ENCODE measurements around the gene LGALS3BP.
A peak's percentile ranks its signal among the peaks of the same experiment; 100 is the strongest.

LGALS3BP gene

DNA sequence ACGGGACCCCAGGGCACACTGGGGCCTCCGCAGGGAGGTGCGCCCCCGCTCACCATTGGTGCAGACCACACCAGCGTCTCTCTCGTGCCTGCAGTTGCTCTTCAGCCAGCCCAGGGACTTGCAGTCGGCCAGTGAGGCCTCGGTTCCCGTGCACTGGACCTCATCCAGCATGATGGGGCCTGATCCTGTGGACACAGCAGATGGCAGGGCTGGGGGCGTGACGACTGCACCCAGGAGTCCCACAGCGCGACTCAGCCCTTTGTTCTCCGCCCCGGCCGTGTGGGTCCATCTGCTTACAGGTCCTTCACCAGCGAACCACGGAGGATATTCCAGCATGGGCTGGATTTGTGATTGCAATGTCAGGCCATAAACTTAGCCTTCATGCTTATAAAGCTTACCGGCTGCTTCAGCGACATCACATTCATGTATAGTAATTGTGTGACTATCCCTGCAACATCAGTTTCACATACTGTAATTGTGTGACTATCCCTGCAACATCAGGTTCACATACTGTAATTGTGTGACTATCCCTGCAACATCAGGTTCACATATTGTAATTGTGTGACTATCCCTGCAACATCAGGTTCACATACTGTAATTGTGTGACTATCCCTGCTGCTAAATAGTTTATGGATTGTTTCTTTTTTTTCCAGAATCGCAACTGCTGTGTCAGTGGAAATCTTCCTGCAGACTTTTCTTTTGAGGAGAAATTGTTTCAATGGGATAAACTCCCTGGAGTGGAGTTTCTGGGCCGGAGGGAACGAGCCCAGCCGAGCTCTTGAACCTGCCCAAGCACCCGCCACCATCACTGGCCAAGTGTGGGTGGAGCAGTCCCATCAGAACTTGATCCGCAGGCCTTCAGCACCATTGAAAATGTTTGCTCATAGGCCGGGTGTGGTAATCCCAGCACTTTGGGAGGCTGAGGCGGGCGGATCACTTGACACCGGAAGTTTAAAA, 4.8 kb downstream of the LGALS3BP start:
- H3K9me3 ChIP-seq (ENCODE audit: insufficient read depth, low read length), result no peaks in the 10 kb centered on the region
- H3K9ac ChIP-seq (ENCODE audit: insufficient read length, low read depth), result no peak overlapping the region
- peak; percentile 70 for TF ChIP-seq SUZ12 (IDR thresholded peaks at IDR 0.05; ENCODE audit: extremely low read depth, insufficient read depth, insufficient read length)
- no peak for TF ChIP-seq ZNF274 (IDR thresholded peaks at IDR 0.05; ENCODE audit: low read depth, low read length)
- H3K36me3 ChIP-seq (ENCODE audit: insufficient read depth, insufficient read length, low read length), result peaks cover 17% of the 10 kb centered on the region
- H3K4me3 ChIP-seq (ENCODE audit: insufficient read length, low read depth), result no peak overlapping the region
- no peaks in the 10 kb centered on the region for H3K27me3 ChIP-seq (ENCODE audit: insufficient read depth, insufficient read length)
- DNase-seq (ENCODE audit: low read depth, low spot score), result no peak
- H3K4me1 ChIP-seq (ENCODE audit: insufficient read depth, insufficient read length), result peaks cover 51% of the 10 kb centered on the region

DNA sequence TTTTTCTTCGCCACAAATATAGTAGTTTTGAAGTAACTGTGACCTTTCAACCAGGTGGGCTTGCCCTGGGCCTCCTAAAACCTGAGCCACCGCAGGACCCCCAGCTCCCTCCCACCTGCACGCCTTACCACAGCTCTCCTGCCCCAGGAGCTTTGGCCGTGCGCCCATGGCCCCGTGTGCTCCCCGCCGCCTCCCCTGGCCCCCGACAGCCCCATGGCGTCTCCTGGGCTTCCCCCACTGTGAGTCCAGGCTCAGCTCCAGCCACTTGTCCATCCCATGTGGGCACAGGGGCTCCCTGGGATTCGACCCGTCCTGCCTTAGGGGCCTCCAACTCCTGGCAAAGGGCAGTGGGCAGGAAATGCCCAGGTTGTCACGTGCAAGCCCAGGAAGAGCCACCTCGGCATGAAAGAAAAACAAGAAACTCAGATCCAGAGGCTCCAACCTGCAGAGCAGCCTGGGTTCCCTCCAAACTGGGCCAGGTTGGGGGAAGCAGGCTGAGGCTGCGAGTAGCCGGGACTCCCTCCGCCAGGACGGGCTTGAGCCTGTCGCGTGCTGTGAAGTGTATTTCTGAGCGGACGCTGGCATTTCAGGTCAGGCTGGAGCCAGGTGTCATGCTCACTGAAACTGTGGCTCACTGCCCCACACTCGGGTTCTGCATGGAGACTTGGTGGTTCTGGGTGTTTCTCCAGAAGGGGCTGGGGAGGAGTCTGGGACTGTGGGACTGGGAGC, 5.8 kb downstream of the LGALS3BP start:
- Histone ChIP-seq H3K27me3 (ENCODE audit: insufficient read depth, insufficient read length) (no peaks in the 10 kb centered on the region), H3K4me1 (ENCODE audit: insufficient read depth, insufficient read length) (peaks cover 49% of the 10 kb centered on the region), H3K36me3 (ENCODE audit: insufficient read depth, insufficient read length, low read length) (peaks cover 21% of the 10 kb centered on the region), H3K9ac (ENCODE audit: insufficient read length, low read depth) (no peak overlapping the region), H3K4me3 (ENCODE audit: insufficient read length, low read depth) (no peak overlapping the region), H3K9me3 (ENCODE audit: insufficient read depth, low read length) (no peaks in the 10 kb centered on the region)
- no peak for DNase-seq (ENCODE audit: low read depth, low spot score)
- TF ChIP-seq SUZ12 (IDR thresholded peaks at IDR 0.05; ENCODE audit: extremely low read depth, insufficient read depth, insufficient read length) (no peak), YY1 (IDR thresholded peaks at IDR 0.05; ENCODE audit: insufficient read depth, insufficient read length) (no peak), ZNF274 (IDR thresholded peaks at IDR 0.05; ENCODE audit: low read depth, low read length) (no peak)

DNA sequence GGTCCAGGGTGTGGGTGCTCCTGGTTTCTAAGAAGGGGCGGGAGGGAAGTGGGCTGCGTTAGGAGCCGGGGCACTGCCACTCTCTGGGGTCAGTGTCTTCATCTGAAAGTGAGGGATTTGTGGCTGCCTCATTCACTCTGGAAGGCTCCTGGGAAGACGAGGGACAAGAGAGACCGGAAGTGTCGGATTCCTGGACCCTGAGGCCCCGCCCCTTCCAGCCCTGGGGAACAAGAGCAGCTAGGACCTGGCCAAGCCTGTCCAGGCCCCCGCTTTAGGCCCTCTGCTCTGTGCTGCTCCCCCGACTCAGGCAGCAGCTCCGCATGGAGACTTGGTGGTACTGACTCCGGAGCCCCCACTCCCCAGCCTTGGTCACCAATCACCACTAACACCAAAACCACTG, 6.5 kb downstream of the LGALS3BP start:
- TF ChIP-seq YY1 (IDR thresholded peaks at IDR 0.05; ENCODE audit: insufficient read depth, insufficient read length) (no peak), SUZ12 (IDR thresholded peaks at IDR 0.05; ENCODE audit: extremely low read depth, insufficient read depth, insufficient read length) (no peak), ZNF274 (IDR thresholded peaks at IDR 0.05; ENCODE audit: low read depth, low read length) (no peak)
- no peak overlapping the region for H3K4me3 ChIP-seq (ENCODE audit: insufficient read length, low read depth)
- no peak for DNase-seq (ENCODE audit: low read depth, low spot score)
- H3K27me3 ChIP-seq (ENCODE audit: insufficient read depth, insufficient read length), result no peaks in the 10 kb centered on the region
- H3K9ac ChIP-seq (ENCODE audit: insufficient read length, low read depth), result peak overlapping the region; percentile 53
- no peaks in the 10 kb centered on the region for H3K9me3 ChIP-seq (ENCODE audit: insufficient read depth, low read length)
- peaks cover 22% of the 10 kb centered on the region for H3K36me3 ChIP-seq (ENCODE audit: insufficient read depth, insufficient read length, low read length)
- H3K4me1 ChIP-seq (ENCODE audit: insufficient read depth, insufficient read length), result peaks cover 46% of the 10 kb centered on the region

DNA sequence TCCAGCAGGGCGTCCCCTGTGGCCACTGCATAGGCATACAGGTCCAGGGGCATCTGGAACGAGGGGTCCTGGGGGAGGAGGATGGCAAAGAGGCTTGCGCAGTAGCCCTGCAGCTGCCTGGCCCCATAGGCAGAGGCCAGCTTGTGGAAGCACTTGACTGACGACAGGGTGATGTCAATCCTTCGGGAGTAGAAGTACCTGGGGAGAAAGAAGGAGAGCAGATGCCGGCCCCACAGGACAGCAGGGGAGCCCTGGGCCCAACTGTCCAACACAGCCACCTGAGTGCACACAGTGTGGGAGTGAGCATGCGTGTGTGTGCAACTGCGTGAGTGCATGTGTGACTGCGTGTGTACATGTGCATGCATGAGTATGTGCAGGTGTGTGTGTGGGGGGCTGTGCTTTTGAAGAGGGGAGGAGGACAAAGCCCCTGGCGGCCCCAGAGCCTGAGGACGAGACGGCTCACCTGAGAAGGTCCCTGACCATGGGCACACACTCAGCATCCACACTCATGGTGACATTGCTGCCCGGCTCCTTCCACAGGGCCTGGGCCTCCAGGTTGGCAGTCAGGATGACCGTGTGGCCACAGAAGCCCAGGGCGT, 7.1 kb downstream of the LGALS3BP start:
- Histone ChIP-seq H3K4me3 (ENCODE audit: insufficient read length, low read depth) (no peak overlapping the region), H3K9me3 (ENCODE audit: insufficient read depth, low read length) (no peaks in the 10 kb centered on the region), H3K36me3 (ENCODE audit: insufficient read depth, insufficient read length, low read length) (peaks cover 22% of the 10 kb centered on the region), H3K9ac (ENCODE audit: insufficient read length, low read depth) (peak overlapping the region; percentile 12), H3K4me1 (ENCODE audit: insufficient read depth, insufficient read length) (peaks cover 40% of the 10 kb centered on the region), H3K27me3 (ENCODE audit: insufficient read depth, insufficient read length) (no peaks in the 10 kb centered on the region)
- no peak for DNase-seq (ENCODE audit: low read depth, low spot score)
- TF ChIP-seq ZNF274 (IDR thresholded peaks at IDR 0.05; ENCODE audit: low read depth, low read length) (no peak), SUZ12 (IDR thresholded peaks at IDR 0.05; ENCODE audit: extremely low read depth, insufficient read depth, insufficient read length) (no peak), YY1 (IDR thresholded peaks at IDR 0.05; ENCODE audit: insufficient read depth, insufficient read length) (no peak)

DNA sequence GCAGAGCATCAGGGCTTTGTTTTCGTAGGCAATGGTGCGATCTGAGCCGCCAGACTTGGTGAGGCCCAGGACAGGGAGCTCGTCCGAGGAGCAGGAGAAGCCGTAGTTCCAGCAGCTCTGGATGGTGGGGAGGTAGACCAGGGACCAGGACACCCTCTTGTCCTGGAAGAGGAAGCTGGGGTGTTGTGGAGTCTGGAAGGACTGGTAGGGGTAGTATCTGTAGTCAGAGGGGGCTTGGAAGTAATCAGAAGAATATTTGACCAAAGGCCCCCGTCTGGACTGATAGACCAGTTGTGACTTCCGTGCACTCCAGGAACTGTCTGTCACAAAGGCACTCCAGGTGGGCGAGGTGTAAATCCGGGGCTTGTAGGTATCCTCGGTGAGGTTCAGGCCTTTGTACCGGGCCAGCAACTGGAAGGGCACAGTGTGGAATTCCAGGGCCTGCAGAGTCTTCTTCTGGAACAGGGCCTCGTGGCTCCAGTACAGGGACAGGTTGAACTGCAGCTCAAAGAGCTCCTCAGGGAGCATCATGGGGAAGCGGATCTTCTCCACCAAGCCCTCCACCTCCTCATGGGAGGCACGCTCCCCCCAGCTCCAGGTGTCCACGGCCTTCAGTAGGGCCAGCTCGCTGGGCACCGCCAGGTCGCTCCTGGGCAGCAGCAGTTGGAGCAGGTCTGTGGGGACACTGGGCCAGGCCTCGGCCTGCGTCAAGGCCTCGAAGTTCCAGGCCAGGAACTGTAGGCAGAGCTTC, 7.8 kb downstream of the LGALS3BP start:
- Histone ChIP-seq H3K9ac (ENCODE audit: insufficient read length, low read depth) (no peak overlapping the region), H3K36me3 (ENCODE audit: insufficient read depth, insufficient read length, low read length) (peaks cover 17% of the 10 kb centered on the region), H3K4me1 (ENCODE audit: insufficient read depth, insufficient read length) (peaks cover 34% of the 10 kb centered on the region), H3K4me3 (ENCODE audit: insufficient read length, low read depth) (no peak overlapping the region), H3K9me3 (ENCODE audit: insufficient read depth, low read length) (no peaks in the 10 kb centered on the region), H3K27me3 (ENCODE audit: insufficient read depth, insufficient read length) (no peaks in the 10 kb centered on the region)
- no peak for DNase-seq (ENCODE audit: low read depth, low spot score)
- no peak for TF ChIP-seq ZNF274 (IDR thresholded peaks at IDR 0.05; ENCODE audit: low read depth, low read length)
- TF ChIP-seq YY1 (IDR thresholded peaks at IDR 0.05; ENCODE audit: insufficient read depth, insufficient read length), result no peak
- no peak for TF ChIP-seq SUZ12 (IDR thresholded peaks at IDR 0.05; ENCODE audit: extremely low read depth, insufficient read depth, insufficient read length)

DNA sequence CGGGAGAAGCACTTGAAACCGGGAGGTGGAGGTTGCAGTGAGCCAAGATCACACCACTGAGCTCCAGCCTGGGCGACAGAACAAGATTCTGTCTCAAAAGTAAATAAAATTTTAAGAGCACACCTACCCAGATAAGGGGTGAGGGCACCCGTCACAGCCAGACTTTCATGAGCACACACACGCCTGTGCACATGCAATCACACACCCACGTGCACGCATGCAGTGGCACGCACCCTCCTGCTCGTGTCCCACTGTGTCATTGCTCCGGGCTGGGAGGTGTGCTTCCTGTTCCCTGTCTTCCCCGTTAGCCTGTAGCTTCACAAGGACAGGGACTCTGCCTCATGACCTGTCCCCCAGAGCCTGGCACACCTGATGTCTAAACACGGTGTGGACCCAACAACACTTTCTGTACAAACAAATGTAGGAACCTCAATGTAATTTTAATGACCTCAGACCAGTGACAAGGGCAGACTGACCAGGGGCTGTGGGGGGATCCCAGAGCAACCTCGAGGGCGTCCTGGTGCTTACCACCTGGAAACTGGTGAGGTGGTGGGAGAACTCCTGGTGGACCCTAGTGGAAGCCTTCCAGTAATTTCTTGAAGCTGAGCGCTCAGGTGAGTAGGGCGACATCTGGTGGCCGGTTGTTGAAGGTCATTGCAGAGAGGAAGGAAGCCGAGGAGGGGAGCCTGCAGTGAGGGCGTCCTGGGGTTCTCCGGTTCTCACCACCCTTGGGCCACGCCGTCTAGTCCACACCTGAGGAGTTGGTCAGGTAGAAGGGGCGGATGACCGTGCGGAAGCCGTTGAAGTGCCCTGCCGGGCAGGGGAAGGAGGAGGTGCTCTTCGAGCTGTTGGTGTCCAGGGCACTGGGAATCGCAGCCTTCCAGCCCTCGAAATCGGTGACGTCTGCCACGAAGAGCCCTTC, 8.6 kb downstream of the LGALS3BP start:
- no peaks in the 10 kb centered on the region for H3K27me3 ChIP-seq (ENCODE audit: insufficient read depth, insufficient read length)
- peak; percentile 50 for DNase-seq (ENCODE audit: low read depth, low spot score)
- no peak for TF ChIP-seq YY1 (IDR thresholded peaks at IDR 0.05; ENCODE audit: insufficient read depth, insufficient read length)
- TF ChIP-seq ZNF274 (IDR thresholded peaks at IDR 0.05; ENCODE audit: low read depth, low read length), result no peak
- no peak for TF ChIP-seq SUZ12 (IDR thresholded peaks at IDR 0.05; ENCODE audit: extremely low read depth, insufficient read depth, insufficient read length)
- no peaks in the 10 kb centered on the region for H3K9me3 ChIP-seq (ENCODE audit: insufficient read depth, low read length)
- no peak overlapping the region for H3K4me3 ChIP-seq (ENCODE audit: insufficient read length, low read depth)
- H3K36me3 ChIP-seq (ENCODE audit: insufficient read depth, insufficient read length, low read length), result peaks cover 14% of the 10 kb centered on the region
- no peak overlapping the region for H3K9ac ChIP-seq (ENCODE audit: insufficient read length, low read depth)
- H3K4me1 ChIP-seq (ENCODE audit: insufficient read depth, insufficient read length), result peaks cover 30% of the 10 kb centered on the region

All from NT2/D1 (cell line).